IPS DF 19.7 (cell line): ENCODE measurements around the gene SASS6.

Source experiments
- DNase-seq: peaks from one replicate; pipeline ENCODE4 v3.0.0-alpha.2; 2013; ENCODE audit warnings: low read depth, low spot score

Gene SASS6, protein sequence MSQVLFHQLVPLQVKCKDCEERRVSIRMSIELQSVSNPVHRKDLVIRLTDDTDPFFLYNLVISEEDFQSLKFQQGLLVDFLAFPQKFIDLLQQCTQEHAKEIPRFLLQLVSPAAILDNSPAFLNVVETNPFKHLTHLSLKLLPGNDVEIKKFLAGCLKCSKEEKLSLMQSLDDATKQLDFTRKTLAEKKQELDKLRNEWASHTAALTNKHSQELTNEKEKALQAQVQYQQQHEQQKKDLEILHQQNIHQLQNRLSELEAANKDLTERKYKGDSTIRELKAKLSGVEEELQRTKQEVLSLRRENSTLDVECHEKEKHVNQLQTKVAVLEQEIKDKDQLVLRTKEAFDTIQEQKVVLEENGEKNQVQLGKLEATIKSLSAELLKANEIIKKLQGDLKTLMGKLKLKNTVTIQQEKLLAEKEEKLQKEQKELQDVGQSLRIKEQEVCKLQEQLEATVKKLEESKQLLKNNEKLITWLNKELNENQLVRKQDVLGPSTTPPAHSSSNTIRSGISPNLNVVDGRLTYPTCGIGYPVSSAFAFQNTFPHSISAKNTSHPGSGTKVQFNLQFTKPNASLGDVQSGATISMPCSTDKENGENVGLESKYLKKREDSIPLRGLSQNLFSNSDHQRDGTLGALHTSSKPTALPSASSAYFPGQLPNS

DNA sequence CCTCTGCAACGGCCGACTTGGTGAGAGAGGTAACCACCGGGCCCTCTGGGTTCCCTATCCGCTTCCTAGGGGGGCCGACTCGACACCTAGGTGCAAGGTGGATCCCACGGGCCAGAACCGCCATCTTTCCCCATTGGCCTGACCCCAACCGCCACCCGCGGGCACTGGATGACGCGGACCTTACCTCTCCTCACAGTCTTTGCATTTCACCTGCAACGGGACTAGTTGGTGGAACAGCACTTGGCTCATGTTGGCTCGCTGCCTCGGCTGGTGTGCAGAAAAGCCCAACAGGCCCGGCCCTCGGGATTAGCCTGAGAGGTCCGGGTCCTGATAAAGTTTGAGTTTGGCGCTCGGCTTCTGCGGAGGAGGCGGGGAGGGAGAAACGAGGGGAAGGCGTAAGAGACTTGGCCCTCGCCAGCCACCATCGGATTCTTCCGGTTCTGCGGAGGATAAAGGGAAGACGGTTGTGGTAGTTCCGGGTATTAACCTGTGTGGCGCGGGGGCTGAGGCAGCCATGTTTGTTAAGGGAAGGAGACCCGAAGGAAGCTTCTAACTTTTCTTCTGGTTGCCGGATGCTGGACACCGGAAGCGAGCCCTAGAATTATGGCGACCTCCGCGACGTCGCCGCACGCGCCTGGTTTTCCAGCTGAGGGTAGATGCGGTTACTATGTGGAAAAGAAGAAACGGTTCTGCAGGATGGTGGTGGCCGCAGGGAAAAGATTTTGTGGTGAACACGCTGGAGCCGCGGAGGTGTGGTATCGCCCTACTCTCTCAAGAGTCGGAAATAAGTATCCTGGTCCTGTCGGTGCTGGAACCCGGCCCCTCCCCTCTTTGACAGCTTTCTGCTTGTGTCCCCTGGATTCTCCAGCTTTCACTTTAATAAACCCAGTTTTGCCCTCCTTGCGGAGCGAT lies at the start of gene SASS6, which contains the start of gene TRMT13:
Gene SASS6, minus strand, starts transcription at position 365 of the 912 bp plus-strand sequence. Its CDS starts 116 bp downstream, at position 249.
Gene TRMT13, plus strand, starts transcription at position 598 of the 912 bp plus-strand sequence. Its CDS starts 6 bp downstream, at position 604.
- peak; percentile 94 for DNase-seq

- no peak for DNase-seq
These were observed 45.4 kb upstream of the SASS6 start, which contains the start of gene LRRC39 for GRCh38 chr1:100178091-100178490. Gene LRRC39, minus strand, starts transcription at chr1:100178256. Its CDS starts 9,740 bp downstream, at chr1:100168516.

GRCh38 chr1:100177295-100178041 lies 44.7 kb upstream of the SASS6 start:
- DNase-seq: no peak

- DNase-seq: no peak
These were observed 35.3 kb upstream of the SASS6 start for GRCh38 chr1:100168051-100168450.

DNA sequence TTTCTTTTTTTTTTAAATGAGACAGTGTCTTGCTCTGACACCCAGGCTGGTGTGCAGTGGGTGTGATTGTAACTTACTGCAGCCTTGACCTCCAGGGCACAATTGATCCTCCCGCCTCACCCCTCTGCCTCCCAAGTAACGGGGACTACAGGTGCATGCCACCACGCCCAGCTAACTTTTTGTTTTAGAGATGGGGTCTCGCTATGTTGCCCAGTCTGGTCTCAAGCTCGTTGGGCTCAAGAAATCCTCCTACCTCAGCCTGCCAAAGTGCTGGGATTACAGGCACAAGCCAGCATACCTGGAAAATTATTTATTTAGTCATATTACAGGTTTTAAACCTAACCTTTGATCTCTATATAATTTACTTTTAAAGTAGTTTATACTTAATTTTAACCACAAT lies 32.0 kb upstream of the SASS6 start:
- no peak for DNase-seq

DNA sequence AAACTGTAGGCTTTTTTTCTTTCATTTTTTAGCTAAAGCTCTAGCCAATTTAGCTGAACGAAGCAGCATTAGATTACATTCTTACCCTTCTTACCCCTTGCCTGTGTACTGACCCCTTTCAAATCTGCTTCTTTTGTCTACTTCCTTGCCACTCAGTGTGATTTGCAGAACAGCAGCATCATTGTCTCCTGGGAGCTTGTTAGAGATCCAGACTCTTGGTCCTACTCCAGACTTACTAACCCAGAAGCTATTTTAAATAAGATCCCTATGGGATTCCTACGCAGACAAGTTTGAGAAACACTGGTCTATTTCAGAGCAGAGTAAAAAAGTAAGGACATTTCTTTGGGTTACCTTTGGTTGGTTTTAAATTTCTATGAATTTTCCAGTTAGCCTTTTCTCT lies 31.5 kb upstream of the SASS6 start:
- DNase-seq: no peak

DNA sequence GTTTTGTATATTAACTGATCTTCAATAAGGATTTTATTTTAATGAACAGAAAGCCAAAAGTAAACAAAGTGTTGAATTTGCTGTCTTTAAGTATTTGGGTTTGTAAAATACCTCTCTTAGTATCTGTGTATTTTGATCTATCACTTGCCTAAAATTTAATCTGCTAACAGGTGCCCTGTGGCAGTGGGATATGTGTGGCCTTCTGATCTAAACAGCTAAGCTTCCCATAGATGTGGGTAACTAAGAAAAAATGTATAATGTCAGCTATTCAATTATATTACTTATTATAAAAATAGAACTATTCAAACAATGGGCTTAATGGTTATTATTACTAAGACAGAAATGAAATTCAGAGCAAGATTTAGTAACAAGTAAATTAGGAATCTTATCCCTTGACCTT lies 30.2 kb upstream of the SASS6 start:
- DNase-seq: no peak

DNA sequence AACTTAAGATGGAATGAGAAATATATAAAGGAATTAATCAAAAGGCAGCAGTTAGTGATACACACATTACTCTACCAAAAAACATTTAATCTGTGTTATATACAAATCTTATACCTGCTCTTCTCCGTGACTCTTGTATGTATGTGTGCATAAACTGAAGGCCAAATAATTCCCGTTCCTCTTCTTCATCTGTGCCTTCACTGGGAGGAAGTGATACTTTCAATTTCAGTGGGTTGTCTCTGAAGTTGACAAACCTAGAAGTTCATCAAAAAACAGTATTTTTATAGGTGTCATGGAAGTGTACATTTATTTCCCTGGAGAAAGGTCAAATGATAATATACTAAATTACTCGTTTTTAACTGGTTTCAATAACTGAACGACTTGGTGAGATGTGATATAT lies 19.5 kb upstream of the SASS6 start:
- DNase-seq: no peak

DNA sequence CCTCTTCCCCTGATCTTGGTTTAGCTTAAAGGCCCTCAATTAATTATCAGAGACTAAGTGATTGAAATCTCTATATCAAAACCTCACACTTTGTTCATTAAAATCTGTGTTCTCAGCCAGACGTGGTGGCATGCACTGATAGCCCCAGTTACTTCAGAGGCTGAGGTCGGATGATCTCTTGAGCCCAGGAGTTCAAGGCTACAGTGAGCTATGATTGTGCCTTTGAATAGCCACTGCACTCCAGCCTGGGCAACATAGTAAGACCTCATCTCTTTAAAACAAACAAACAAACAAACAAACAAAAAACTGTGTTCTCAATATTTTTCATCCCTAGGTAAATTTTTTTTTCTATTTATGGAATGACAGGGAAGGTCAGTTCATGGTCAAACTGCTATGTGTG lies 18.9 kb upstream of the SASS6 start:
- no peak for DNase-seq

- DNase-seq: peak; percentile 15
These were observed 15.1 kb upstream of the SASS6 start for GRCh38 chr1:100147875-100148274.

DNA sequence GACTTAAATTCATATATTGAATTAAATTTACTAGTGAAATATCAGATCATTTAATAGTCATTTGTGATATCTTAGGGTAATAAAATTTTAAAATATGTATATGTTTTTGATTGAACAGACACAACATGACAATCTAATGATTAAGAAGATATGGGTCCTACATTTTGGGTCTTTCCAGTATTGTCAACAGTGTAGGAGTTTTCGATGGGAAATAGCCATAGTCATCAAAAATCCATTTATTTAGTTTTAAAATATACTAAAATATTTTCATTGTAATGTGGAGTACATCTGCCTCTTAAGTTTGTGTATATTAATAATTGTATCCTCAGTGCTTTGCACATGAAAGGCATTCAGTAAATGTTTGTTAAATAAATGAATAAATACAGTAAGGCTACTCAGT lies 14.2 kb upstream of the SASS6 start:
- DNase-seq: no peak

- no peak for DNase-seq
These were observed 12.4 kb upstream of the SASS6 start for GRCh38 chr1:100145116-100145515.

- no peak for DNase-seq
These were observed 9.6 kb upstream of the SASS6 start for GRCh38 chr1:100142343-100142742.

GRCh38 chr1:100141192-100141591 lies 8.5 kb upstream of the SASS6 start:
- no peak for DNase-seq

DNA sequence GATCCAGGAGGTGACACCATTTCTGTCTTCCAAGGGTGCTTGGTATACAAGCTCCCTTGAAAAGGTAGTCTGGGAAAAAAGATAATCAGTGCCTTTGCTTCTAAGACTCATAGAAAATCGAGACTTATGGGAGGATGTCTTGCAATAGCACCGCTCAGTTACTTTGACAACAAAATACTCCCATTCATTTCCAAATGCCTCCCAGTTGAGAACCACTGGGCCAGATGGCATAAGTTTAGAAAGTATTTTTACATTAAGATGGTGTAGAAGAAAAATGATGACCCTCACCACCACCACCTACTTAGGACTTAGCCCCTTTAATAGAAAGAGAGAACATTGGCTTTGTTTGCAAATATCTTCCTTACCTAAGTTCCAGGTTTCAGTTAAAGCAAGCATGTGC lies 4.9 kb upstream of the SASS6 start:
- no peak for DNase-seq

DNA sequence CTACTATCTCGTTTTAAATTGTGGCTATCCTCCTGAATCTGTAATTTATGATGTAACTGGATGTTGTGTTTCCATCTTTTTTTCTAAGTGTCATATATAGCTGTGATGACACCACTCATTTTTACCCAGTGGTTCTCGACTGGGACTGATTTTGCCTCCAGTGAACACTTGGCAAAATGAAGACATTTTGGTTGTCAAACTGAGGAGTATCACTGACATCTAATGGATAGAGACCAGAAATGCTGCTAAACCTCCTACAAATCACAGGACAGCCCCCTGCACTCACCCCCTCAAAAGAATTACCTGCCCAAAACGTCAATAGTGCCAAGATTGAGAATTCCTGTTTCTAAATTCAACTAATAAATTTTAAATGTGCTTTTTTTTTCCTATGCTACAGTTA lies 2.1 kb upstream of the SASS6 start:
- no peak for DNase-seq

DNA sequence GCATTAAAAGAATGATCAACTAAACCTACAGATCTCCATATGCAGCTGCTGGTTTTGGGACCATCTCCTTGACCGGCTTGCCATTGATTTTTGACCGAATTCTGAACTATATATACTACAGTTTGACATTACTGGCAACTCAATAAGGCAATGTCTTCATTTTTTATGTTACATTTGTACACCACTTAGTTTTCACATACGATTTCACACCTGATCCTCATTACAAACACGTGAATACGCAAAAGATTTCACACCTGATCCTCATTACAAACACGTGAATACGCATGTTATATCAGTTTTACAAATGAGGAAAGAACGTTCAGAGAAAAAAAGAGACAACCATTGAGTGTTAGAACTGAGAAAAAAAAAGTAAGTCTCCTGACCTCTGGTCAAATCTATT lies 1.1 kb downstream of the SASS6 start:
- DNase-seq: no peak

- no peak for DNase-seq
These were observed 2.1 kb downstream of the SASS6 start for GRCh38 chr1:100130552-100131077.

DNA sequence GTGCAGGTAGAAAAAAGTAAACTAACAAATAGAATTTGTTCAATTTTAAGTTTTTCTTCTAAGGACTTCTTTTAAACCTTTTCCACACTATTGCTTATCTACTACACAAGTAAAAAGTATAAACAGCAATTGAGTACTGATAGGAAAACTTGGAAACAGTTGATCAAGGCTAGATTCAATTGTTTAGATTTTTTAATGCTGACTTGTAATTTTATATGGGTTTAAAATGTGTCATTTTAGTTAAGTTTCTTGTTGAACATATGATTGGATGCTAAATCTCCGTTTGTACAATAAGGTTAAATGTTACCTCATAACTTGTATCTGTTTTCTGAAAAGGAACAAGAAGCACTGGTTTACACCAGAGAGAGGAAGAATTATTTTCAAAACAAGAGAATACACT lies 5.5 kb downstream of the SASS6 start:
- no peak for DNase-seq

GRCh38 chr1:100122177-100122576 lies 10.6 kb downstream of the SASS6 start:
- no peak for DNase-seq

DNA sequence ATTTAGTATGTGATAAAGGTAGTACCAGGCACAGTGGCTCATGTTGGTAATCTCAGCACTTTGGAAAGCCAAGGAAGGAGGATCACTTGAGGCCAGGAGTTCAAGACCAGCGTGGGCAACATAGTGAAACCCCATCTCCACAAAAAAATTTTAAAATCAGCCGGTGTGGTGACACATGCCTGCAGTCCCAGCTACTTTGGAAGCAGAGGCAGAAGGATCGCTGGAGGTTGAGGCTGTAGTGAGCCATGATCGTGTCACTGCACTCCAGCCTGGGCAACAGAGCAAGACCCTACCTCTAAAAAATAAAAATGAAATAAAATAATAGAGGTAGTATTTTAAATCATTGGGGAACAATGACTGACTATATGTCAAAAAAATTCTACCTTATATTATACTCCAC lies 17.2 kb downstream of the SASS6 start:
- no peak for DNase-seq
